Epidermal melanocyte (primary cell): ENCODE results near the gene FBP1.

Source experiments
- DNase-seq: peaks from one replicate; pipeline ENCODE4 v3.0.0; 2011; ENCODE audit warnings: low spot score; ENCODE audit not compliant: insufficient read length

The FBP1 gene

DNA sequence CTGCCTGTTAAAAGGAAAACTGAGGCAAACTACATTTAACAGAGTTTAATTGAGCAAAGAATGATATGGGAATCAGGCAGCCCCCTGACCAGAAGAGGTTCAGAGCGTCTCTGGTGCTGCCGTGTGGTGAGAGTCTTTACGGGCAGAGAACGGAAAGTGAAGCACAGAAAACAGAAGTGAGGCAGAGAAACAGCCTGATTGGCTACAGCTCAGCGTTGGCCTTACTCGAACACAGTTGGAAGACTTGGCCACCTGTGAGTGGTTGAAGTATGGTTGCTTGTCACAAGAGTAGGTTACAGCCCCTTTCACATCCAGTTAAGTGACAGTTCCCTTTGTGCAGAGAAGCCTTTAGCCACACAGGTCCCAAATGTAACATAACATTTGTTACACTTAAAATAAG, 16.9 kb upstream of the FBP1 start:
- no peak for DNase-seq

GRCh38 chr9:94655739-94656138, 16.4 kb upstream of the FBP1 start:
- no peak for DNase-seq

GRCh38 chr9:94654165-94654894, 15.0 kb upstream of the FBP1 start:
- DNase-seq = no peak

GRCh38 chr9:94650949-94651348, 11.6 kb upstream of the FBP1 start:
- DNase-seq = no peak

DNA sequence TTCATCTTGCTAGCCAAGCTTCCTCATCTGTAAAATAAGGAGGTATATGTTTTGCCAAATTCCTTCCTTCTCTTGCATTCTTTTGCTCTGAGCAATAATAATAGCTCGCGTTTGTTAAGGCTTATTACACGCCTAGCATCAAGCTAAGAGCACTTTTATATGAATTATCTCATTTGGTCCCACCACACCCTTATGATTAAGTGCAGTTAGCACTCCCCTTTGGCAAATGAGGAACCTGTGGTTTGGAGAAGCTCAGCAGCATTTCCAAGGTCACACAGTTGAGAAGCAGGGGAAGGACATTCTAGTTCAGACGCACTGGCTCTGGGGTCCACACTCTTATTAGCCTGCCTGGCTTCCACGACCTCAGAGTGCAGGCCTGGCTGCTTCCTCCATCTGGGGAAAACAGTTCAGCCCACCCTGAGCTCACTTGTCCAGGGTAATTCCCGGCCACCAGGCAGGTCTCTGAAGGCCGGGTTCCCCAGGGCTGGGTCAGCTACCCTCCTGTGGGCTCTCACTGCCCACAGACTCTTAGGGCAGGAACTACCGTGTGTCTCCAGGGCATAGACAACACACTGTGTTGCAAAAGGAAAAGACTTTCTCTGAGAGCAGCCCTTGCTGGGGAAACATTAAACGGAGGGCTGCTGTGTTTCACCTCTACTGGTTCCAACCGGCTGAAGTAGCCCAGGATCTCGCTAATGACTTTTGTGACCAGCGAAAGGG, 9.9 kb upstream of the FBP1 start:
- DNase-seq = no peak

- DNase-seq = no peak
Measured at GRCh38 chr9:94648185-94648584, 8.9 kb upstream of the FBP1 start.

- DNase-seq = no peak
Measured at GRCh38 chr9:94645901-94646300, 6.6 kb upstream of the FBP1 start.

DNA sequence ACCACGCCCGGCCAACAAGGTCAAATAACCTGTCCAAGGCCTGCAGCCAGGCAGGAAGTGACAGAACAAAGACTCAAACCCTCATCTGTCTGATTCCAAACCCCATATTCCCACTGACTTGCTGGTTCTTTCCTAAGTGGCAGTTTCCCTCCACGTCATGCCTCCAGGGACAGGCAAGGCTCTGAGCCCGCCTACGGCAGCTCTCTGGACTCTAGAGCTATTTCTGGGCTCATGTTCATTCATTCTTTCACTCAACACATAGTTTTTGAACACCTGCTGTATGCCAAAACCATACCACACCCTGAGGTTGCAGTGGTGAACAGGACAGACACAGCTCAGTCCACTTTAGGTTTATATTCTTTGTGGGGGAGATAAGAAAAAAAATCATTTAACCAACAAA, 5.2 kb upstream of the FBP1 start:
- no peak for DNase-seq

- DNase-seq = no peak
Measured at GRCh38 chr9:94643741-94644140, 4.4 kb upstream of the FBP1 start.

GRCh38 chr9:94643176-94643575, 3.9 kb upstream of the FBP1 start:
- DNase-seq = no peak

- no peak for DNase-seq
Measured at GRCh38 chr9:94642501-94642900, 3.2 kb upstream of the FBP1 start.

GRCh38 chr9:94639999-94640376, 670 bp upstream of the FBP1 start:
- DNase-seq = no peak

DNA sequence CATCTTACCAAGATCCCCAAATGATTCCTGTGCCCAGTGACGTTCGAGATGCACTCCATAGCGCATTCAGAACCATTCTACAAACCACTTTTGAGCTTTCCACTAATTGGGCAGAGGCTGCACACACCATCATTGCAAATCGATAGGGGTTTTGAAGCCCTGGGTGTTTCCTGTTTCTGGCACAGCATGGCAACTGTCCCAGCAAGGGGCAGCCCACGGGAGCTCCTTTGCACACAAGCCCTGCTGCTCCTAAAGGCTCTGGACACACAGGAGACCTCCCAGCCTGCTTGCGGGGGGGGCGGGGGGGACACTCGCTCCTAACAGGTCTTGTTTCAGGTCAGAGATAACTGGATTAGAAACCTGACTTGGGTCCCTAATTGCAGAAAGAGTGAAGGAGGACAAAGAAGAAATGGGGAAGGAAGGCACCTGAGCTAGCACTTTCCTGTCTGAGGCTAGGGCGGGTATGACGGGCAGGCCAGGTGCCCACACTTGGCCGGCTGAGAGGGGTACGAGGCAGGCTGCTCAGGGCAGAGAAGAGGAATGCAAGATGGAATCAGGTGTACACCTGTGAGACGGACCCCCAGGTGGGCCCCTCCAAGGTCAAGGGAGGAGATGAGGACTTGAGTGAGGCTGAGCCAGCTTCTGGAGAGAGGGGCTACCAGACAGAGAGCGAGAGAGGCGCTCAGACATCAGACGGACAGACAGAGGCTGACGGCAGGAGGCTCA, 820 bp downstream of the FBP1 start:
- DNase-seq = no peak

- DNase-seq = peak; percentile 30
Measured at GRCh38 chr9:94632737-94633136, 6.6 kb downstream of the FBP1 start.

GRCh38 chr9:94631599-94631998, 7.7 kb downstream of the FBP1 start:
- DNase-seq = no peak

- no peak for DNase-seq
Measured at GRCh38 chr9:94630833-94631232, 8.5 kb downstream of the FBP1 start.

GRCh38 chr9:94630281-94630680, 9.0 kb downstream of the FBP1 start:
- DNase-seq = no peak

- no peak for DNase-seq
Measured at GRCh38 chr9:94627287-94627686, 12.0 kb downstream of the FBP1 start.

DNA sequence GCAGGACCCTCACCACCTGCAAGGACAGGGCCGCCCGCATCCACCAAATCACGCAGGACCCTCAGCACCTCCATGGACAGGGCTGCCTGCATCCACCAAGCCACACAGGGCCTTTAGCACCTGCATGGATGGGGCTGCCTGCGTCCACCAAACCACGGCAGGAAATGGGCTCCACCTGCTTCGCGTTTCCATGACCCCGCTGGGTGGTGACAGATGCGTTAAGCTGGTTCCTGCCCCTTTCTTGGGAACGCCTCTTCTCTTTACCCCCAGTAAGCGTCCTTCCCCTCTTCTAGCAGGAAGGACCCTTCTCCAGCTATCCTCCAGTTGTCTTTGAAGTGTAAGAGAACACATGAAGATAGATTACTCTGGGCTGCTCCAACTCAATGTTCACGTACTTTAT, 13.5 kb downstream of the FBP1 start:
- DNase-seq = no peak

- DNase-seq = no peak
Measured at GRCh38 chr9:94624629-94625028, 14.7 kb downstream of the FBP1 start.

GRCh38 chr9:94623253-94623652, 16.1 kb downstream of the FBP1 start:
- DNase-seq = no peak

DNA sequence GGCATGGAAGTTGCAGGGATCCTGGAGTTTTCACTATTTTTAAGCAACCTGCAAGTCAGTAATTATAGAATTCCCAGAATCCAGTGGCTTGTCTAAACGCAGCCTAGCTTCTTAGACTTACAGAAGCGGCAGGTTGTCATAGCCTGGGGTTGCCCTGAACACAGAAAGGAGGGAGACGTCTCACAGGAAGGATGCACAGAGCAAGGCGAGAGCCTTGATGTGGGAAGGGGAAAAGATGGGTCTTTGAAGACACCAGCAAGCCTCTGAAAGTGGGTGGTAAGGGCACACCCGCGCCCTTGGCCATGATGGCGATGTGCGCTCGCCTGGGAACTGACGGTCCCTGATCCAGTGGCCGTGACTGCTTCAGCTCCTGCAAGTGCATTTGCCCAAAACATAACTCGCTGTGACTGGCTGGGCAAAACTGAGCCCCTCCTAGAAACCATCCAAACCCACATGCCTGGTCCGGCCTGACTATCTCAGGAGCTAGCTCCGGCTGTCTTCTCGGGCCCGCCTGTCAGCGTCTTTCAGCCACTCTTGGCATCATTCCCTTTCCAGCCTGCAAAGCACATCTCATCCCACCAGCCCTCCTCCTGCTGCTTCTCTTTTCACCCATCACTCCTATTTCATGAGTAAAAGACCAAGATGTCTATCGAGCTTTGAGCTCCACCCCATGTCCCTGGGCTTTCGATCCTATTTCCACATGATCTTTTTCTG, 17.1 kb downstream of the FBP1 start:
- DNase-seq = no peak
